CD1c-positive myeloid dendritic cell (primary cell): Measurements from ENCODE around the gene TMEM253.

Experiments used
- DNase-seq: peaks from one replicate; pipeline ENCODE4 v3.0.0-alpha.2; 2016; ENCODE audit errors: extremely low spot score

The TMEM253 gene

GRCh38 chr14:21090194-21090939, 10.5 kb upstream of the TMEM253 start:
- DNase-seq = no peak

GRCh38 chr14:21090940-21091663, 9.8 kb upstream of the TMEM253 start:
- DNase-seq = no peak

- DNase-seq = no peak
These were observed 9.0 kb upstream of the TMEM253 start for GRCh38 chr14:21091821-21092272.

- DNase-seq = peak; percentile 89
These were observed 8.4 kb upstream of the TMEM253 start for GRCh38 chr14:21092273-21093011.

DNA sequence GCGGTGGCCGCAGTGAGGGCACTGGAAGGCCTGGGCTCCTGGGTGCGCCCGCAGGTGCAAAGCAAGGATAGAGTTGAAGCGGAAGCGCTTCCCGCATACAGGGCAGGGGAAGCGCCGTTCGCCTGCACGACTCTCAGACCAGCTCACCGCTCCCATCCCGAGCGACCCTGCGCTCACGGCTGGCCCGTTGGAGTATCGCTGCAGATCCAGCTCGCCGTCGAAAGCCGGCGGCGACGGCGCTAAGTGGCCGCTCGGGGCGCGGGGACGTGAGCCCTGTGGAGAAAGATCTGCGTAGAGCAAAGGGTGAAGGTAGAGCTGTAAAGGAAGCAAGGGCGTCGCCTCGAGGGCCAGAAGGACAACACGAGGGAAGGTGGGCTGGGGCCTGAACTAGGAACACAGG, 7.8 kb upstream of the TMEM253 start:
- DNase-seq = no peak

DNA sequence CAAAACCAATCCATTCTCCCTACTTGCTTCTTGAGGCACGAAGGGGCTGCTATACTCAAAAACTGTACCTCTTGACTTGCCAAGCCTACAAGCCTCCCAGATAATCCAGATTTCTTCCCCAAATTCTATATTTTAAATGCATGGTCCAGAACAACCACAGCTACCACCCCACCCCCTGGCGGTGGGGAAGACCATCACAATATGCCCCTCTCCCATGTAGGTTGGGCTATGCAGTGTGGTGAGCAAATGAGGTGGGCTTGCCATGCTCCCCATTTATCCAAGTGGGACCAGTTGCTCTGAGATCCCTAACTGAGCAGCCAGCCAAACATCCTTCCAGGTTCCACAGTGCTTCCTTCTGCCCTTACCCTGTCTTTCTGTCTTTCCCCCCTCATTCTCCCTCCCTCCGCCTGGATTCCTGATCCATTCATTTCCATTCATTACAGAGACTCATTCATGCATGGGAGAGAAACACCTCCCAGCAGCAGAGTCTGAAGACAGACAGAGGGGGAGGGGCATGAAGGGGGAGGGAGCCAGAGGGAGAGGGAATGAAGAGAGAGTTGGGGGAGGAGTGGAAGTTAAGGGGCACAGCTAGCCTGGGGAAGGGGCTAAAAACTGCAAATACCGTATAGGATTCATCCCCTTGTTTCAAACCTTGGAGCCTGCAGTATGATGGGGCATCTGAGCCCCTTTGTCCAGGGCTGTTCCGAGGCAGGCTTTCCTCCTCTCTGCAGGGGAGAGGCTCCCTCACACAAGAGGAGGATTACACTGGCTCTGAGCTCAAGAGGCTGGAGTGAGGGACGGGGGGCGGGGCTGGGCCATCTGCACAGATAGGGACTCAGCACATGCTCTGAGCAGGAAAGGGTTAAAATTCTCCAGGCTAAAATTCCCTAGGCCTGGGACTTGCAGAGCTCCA, 6.8 kb upstream of the TMEM253 start:
- no peak for DNase-seq

GRCh38 chr14:21095430-21096205, 5.2 kb upstream of the TMEM253 start:
- DNase-seq = no peak

DNA sequence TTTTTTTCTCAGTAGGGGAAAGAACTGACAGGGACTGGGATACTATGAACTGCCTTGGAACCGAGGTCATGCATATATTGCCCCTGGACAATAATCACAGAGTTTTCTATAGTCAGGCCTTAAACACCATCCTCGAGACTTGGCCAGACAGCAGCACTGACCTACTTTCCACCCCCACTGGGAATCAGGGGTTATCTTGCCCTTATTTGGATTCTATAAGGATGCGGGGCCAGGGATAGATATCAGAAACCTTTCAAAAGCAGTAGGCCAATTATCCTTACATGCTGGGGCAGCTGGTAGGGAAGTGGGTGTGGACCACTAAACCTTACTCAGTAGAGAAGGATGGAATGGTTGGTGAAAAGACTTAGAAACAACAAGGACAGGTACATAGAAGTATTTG, 4.4 kb upstream of the TMEM253 start:
- DNase-seq = no peak

DNA sequence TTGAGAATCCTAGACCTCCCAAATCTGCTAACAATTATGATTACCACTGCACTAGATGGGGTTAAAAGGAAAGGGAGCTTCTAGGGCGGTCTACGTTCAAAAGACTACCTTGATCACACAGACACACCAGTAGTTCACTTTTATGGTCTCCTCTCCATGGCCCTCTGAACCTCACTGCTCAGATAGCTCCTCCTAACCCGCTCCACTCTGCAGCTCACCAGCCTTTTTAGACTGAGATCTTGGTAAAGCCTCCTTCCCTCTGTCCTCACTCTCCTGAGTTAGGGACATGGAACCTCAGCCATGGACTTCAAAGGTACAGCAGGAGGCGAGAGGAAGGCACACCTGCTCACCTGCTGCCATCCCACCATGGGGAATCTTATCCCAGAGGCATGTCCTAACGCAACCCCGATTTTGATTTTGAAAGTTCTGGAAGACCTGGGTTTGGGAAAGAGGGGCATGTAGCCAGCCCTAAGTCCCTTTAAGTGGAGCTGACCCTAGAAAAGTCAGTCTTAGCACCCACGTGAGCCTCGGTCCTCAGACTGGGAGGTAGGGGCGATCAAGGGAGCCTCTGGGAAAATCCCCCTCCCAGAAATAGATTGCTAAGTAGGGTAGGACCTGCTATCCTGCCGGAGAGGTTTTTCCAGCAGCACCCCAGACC, 3.8 kb upstream of the TMEM253 start:
- DNase-seq = no peak

DNA sequence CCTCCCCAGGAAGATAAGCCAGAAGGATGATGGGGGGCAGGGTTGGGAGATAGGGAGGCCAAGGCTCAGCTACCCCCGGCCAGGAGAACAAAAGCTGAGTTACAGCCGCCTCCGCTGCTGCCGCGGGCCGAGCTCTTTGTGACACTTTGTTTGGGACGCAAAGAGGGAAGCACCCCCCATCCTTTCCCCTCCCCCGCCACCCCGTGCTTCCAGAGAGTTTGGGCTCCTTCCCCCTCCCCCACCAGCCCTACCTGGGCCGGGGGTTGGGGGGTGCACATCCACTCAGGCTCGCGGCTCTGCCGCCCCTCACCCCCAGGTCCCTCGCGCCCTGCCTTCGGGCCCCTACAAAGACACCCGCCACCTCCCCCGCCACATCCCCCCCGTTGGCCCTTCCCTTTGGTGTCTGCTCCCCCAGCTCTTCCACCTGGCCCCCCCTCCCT, 3.2 kb upstream of the TMEM253 start:
- DNase-seq = peak; percentile 49

DNA sequence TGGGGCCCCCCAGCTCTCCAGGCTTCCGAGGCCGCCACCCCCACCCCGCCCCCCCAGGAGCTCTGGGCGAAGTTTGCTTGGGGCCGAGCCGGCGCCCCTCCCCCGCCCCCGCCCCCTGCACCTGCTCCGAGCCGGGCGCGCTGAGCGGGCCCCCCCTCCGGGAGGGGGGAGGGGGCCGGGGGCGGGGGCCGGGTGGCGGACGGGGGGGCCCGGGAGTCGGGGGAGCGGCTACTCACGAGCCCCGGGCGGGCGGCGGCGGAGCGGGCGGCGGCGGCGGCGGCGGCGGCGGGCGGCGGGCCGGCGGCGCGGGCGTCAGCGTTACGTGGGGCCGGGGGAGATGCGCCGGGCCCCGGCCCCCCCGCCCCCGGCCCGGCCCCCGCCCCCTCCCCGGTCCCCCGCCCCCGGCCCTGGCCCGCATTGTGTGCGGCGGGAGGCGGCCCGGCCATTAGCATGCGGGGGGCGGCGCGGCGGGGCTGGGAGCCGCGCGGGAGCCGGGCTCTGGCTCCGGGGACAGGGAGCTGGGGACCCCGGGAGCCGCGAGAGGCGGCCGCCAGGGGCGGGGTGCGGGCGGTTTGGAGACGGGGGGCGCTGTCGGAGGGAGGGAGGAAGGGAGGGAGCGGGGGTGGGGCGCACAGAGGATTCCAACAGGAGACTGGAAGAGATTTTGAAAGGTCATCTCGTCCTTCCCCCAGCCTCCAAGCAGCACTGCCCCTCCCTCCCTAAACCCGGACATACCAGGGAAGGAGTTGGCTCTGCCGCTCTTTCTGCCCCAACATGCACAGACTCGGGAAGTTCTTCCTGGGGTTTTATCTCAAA, 2.6 kb upstream of the TMEM253 start, which contains the start of gene ZNF219:
ZNF219 (minus strand) TSS at position 580 of the 816 bp plus-strand sequence. CDS start 5,064 bp downstream, outside the sequence.
- peak; percentile 37 for DNase-seq

- DNase-seq = no peak
These were observed 1.8 kb upstream of the TMEM253 start for GRCh38 chr14:21098892-21099595.

DNA sequence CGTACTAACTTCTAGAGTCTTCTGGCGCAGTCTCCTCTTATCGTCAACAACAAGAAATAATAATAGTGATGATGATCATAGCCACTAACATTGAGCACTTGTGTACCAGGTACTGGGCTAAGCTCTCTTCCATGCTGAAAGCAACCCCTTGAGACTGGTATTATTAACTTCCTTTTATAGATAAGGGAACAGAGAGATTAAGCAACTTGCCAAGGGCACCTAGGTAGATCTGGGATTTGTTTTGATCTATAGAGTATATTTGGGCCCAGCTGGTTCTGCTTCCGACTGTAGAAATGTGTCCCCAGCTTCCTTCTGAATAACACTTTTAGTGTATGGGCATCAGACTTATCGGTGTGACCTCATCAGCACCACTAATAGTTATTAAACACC, 1.3 kb upstream of the TMEM253 start:
- no peak for DNase-seq

DNA sequence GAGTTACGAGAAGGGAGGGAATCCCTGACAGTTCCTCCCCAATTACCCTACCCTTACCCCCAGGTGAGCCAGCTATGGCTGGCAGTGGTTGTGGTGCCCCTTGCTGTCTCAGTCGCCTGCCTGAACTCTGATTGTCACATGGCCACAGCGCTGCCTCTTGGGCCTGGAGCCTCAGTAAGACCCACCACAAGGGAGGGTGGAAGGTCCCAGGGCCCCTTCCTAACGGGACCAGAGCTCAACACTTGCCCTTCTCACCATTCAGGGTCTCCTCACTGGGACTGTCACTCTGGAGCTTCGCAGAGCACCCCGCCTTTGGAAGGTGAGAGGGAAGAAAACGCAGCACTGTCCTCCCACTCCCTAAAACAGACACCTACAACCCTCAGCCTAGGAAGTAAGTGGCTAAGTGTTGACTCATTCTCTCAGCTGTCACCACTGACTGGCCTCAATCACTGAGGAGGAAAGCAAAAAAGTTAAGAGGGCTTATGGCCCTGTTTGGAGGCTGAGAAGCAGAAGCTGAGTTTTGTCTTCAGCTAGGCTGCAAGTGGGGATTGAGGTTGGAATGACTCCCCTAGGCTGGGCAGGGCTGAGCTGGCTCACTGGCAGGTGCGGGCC, 1.0 kb downstream of the TMEM253 start:
- peak; percentile 42 for DNase-seq

GRCh38 chr14:21102521-21103410, 1.9 kb downstream of the TMEM253 start:
- no peak for DNase-seq

- no peak for DNase-seq
These were observed 2.5 kb downstream of the TMEM253 start for GRCh38 chr14:21103411-21103709.
